Stimulated activated CD4-positive, alpha-beta T cell treated with anti-CD3 and anti-CD28 coated beads, TNF-alpha, amount 100 ng/mL, for 1 hour (primary cell): ENCODE data around the gene WDR82.

Experiments used
- DNase-seq, 3 donors: peaks; one replicate each; pipeline ENCODE4 v3.0.0-alpha.2; 2020; ENCODE audit warnings: low read depth in 3 of 3, low spot score in 1 of 3

The WDR82 gene

DNA sequence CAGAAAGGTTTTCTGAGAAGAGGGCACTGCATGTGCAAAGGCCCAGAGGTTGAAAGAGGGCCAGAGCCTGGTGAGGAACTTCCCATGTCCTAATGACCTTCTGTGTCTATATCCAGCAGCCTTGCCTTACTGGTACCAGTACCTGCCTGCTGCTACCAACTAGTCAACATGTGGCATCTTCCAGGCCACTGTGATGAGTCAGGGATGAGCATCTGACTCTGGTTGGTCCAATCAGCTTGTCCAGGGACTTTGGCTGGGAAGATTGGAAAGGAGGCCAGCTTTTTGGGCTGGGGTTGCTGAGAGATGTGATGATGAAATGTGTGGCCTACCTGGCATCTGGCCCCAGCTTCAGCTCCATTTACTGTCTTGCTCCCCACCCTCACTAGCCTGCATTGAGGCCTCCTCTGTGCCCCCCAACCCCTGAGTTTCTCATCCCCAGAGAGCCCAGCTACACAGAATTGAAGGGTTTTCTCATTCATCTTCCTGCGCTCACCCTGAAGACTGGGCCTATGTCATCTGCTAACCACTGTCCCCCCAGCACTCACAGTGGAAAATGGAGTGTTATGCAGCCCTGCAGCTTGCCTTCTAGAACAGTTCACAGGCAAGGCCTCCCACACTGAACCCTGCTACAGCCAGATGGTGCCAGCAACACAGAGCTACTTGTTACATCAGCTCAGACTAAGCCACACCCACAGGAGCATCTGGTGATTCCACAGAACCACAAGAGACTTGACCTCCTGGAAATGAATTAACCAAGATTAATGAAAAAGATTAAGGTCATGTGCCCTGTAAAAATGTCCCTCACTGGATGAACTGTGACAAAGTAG lies 38.2 kb downstream of the WDR82 start:
- DNase-seq, result no peak

GRCh38 chr3:52238761-52239701 lies 39.4 kb downstream of the WDR82 start, which contains the start of gene TWF2:
TWF2 (minus strand) TSS chr3:52239158; CDS start chr3:52239016, 142 bp downstream.
- DNase-seq, result peak; percentile 62 to 80 (median 75)

DNA sequence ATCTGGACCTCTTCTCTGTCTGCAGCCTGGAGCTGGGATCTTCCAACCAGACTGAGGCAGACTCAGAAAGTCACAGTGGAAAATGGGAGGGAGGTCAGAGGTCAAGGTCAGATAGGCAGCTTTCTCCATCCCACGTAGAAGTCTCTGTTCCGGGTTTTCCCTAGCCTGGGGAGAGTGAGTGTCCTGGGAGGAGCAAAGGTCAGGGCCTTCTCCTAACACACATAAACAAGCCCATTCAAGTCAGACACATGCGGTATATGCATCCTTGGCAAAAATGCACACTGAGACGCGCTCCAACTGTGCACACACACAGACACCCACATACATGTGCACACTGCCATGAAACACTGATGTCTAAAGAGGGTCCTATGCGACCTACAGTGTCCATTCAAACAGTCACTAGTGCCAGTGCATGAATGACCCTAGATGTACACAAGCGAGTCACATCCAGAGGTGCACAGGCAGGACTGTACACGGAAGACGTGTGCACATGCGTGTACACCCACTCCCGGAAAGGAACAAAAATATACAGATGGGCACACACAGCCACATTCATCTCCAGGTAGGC lies 40.2 kb downstream of the WDR82 start:
- DNase-seq, result no peak

- no peak for DNase-seq
Measured at GRCh38 chr3:52237657-52238172, 40.7 kb downstream of the WDR82 start.

- DNase-seq, result no peak
Measured at GRCh38 chr3:52237006-52237656, 41.3 kb downstream of the WDR82 start.

DNA sequence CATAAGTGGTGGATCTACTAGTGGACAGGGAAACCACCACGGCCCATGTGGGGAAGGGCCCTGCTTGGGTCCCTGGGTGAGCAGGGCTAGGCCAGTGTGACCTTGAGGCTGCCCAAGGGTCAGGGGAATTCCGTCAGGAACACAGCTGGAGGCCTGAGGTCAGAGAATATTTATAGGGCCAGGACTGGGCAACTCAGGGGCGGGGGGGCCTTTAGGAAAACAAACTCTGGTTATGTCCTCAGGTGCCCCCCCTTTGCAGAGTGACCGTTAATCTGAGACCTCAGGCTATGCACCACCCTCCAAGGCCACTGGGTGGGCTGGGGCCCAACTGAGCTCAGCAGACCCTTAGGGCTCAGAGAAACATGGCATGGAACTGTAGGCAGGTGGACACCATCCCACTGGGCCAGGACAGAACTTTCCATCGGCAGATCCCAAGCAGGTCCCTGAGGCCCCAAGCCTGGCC lies 42.0 kb downstream of the WDR82 start:
- DNase-seq, result no peak

DNA sequence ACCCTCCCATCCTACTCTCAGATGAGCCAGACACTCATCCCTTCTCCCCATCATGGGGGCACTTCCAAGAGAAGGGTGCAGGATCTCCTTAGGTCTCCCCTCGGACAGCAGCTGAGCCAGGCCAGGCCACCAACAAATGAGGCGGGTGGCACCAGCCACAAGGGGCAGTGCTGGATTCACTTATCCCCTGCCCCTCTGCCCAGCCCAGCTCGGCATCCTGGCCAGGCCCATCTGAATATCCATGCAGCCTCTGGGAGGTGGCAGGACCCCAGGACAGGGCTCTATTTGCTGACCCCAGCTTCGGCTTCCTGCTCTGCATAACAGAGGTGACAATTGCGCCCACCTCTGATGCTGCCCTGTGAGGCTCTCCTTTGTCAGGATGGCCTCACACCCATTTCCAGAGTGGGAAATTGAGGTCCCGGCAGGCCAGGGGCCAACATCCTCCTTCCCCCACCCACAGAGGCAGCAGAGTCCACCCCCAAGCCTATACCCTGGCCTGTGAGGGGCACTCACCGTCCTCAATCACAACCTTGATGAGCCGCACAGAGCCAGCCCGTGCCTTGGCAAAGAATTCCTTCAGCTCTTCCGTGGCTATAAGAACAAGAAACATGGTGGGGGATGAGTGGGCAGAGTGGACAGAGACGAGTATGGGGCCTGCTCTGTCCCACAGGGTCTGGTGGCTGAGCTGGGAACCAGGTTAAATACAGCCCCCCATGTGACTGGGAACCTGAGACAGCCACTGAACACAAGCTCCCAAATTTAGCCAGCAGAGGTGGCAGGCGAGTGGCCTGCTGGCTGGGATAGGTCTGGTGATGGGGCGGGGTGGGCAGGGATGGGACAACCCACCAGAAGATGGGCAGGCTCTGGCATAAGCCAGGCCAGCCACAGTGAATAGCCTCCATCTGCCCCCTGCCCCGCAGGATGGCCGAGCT lies 43.7 kb downstream of the WDR82 start:
- DNase-seq, result no peak

GRCh38 chr3:52233968-52234367 lies 44.5 kb downstream of the WDR82 start:
- no peak for DNase-seq

DNA sequence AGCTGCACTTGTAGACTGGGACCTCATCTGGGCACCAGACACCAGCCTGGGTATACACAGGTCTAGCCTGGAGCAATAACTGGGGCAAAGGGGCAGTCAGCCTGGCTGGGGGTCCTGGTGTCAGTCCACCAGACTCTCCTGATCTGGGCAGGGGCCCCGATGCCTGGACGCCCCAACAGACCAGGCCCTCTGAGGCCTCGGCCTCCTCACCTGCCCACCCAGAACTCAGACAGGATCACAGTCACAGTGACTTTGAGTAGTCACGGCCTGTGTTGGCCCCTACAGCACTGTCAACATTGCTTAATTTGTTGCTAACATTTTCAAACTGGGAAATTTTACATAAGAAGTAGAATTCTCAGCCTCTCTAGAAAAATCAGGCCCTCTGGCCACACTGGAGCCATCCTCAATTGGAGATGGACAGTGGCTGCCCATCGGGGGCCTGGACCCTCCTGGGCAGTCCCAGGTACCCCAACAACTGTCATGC lies 45.3 kb downstream of the WDR82 start:
- DNase-seq, result no peak

DNA sequence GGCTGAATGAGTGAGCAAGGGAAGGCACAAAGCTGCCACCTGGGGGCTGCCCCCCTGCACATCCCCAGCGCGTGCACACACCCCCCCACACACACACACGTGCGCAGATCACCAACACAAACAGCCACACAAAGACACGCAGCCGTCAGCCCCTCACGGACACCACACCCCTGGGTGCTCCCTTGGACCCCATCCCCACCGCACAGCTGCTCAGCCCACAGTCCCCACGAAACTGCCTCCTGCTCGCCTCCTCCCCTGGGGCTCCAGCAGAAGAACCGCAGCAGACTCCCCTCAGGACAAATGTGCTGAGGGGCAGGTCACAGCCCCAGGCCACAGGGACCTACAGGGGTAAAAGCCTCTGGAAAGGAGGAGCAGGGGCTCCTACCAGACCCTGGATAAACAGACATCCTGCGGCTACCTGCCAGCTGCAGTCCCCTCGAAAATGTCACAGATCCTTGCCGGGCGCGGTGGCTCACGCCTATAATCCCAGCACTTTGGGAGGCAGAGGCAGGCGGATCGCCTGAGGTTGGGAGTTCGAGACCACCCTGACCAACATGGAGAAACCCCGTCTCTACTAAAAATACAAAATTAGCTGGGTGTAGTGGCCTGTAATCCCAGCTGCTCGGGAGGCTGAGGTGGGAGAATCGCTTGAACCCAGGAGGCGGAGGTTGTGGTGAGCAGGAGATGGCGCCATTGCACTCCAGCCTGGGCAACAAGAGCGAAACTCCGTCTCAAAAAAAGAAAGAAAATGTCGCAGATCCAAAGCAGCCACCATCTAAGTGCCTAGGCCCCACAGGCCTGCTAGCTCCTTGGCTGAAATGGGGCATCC lies 46.0 kb downstream of the WDR82 start:
- no peak for DNase-seq

GRCh38 chr3:52231502-52232278 lies 46.8 kb downstream of the WDR82 start:
- DNase-seq, result peak; percentile 74 to 94 (median 80)

GRCh38 chr3:52230889-52231499 lies 47.5 kb downstream of the WDR82 start:
- DNase-seq, result no peak

DNA sequence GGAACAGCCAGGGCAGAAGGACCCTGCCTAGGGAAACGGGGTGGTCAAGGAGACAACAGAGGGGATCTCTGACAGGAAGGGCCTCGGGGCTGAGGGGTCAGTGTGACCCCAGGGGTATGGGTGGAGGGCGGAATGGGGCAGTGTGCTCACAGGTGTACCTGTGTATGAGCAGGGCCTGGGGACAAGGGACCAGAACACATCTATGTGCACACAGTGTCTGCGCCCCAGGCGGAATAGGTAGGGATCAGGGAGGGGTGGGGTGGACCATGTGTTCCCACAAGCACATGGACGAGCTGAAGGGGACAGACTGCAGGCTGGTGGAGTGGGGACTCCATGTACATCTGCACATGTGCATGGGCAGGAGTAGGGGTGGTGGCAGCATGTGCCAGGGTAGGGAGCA lies 48.0 kb downstream of the WDR82 start:
- DNase-seq, result no peak

DNA sequence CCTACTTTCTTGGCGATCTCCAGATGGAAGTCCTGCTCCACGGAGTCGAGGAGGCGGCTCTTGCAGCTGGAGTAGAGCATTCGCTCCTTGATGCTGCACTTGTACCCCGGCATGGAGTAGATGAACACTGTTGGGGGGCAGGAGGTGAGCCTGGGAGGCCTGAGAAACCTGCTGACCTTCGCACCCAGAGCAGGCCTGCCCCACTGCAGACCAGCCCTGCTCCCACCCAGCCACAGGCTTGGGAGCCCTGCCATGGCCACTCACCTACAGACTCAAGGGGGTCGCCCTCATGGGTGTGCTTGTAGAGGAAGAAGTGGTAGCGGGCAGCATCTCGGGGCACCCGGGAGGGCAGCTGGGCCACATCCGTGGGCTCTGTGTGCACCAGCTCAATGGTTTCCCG lies 48.8 kb downstream of the WDR82 start:
- DNase-seq, result no peak

DNA sequence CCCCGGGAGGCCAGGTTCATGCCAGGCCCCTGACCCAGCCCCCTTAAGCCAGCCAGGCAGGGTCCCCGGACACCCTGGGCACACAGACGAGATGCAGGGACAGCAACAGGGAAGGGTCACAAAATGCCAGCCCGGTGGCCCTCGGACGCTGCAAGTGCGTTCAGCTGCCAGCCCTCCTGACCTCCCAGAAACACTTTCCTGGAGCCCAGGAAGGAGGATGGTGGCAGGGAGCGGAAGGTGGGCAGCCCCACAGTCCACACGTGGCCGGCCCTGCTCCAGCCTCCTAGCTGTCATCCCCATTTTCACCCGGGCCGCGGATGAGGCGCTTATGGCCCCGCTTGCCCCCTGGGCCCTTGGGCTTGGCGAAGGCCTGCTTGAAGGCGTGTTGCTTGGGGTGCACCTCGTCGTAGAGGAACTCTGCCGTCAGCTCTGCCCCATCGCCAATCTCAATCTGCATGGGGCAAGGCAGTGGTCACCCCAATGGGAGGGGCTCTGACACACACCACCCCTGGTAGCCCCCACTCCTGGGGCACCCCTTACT lies 49.6 kb downstream of the WDR82 start:
- no peak for DNase-seq

DNA sequence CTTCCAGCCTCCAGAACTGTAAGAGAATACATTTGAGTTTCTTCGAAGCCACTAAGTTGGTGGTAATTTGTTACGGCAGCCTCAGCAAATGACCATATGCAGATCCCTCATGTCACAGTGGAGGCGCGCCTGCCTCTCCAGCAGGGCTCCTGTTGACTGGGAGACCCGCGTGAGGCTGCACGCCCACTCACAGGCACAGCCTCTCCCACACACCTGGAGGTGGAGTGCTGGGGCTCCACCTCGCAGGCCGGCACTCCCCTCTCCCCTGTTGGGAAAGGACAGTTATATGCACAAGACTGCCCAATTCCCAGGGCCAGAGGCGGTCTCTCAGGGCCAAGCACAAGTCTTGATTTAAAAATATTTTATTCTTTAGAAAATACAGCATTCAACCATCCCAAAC lies 50.2 kb downstream of the WDR82 start:
- DNase-seq, result no peak

DNA sequence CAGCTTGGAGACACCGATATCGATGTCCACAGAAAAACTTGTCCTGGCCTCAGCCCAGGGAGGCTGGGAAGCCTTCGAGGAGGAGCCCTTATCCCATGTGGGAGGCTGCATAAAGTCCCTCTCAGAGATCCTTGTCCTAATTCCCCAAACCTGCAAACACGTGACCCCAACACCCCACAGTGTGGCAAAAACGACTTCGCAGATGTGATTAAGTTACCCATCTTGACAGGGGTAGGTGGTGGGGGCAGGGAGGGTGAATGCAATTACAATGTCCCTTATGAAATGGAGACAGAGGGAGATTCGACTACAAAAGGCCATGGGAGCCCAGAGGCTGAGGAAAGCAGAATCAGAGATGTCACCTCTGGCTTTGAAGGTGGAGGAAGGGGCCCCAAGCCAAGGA lies 50.7 kb downstream of the WDR82 start:
- DNase-seq, result no peak
